ENCODE measurements around the gene SH3GL2.

The SH3GL2 gene

DNA sequence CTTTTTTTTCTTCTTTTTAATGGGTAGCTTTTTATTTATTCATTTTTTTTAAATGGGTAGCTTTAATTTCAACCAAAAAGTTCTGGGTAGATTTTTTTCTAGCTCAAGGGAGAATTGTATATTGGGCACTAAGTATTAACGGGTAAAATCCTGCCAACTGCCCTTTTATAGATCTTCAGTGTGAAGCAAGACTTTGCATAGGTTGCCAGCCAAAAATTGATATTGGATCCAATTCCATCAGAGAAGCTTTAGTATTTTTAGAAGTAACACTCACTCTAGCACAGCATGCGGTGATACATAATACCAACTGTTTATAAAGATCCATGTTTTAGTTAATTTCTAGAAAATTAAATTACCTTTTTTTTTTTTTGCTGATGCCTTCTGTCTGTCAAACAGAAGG is 49.8 kb downstream of the SH3GL2 start:
- TF ChIP-seq, protein P1, sequence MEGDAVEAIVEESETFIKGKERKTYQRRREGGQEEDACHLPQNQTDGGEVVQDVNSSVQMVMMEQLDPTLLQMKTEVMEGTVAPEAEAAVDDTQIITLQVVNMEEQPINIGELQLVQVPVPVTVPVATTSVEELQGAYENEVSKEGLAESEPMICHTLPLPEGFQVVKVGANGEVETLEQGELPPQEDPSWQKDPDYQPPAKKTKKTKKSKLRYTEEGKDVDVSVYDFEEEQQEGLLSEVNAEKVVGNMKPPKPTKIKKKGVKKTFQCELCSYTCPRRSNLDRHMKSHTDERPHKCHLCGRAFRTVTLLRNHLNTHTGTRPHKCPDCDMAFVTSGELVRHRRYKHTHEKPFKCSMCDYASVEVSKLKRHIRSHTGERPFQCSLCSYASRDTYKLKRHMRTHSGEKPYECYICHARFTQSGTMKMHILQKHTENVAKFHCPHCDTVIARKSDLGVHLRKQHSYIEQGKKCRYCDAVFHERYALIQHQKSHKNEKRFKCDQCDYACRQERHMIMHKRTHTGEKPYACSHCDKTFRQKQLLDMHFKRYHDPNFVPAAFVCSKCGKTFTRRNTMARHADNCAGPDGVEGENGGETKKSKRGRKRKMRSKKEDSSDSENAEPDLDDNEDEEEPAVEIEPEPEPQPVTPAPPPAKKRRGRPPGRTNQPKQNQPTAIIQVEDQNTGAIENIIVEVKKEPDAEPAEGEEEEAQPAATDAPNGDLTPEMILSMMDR (IDR thresholded peaks at IDR 0.05; ENCODE audit: low read depth, low read length): no peak
- H3K4me3 ChIP-seq (replicated peaks in 1 of 2; ENCODE audit: low read depth in 2 of 2, low read length in 2 of 2): no peak overlapping the region
- DNase-seq (ENCODE audit: low read depth in 2 of 2): no peak

DNA sequence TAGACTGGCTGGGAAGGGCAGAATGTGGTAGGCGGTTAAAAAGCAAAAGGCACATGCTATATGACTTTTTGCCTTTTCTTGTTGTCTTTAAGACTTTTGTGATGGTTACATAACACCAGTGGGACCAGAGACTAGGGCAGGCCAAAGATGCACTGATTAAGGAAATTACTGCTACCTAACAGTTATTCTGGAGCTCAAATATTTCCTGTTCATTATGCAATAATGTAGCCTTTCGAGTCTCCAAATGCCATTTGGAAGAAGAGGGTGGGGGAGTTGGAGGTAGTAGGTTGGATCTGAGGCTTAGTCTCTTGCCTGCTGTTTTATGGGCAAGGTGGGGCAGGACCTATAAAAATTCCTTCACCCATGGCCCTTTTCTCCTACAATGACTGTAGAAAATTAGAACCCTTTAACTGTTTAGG is 51.7 kb downstream of the SH3GL2 start:
- DNase-seq (ENCODE audit: low read depth in 2 of 2): no peak
- H3K4me3 ChIP-seq (replicated peaks in 1 of 2; ENCODE audit: low read depth in 2 of 2, low read length in 2 of 2): no peak overlapping the region
- TF ChIP-seq, protein P1 (IDR thresholded peaks at IDR 0.05; ENCODE audit: low read depth, low read length): no peak

DNA sequence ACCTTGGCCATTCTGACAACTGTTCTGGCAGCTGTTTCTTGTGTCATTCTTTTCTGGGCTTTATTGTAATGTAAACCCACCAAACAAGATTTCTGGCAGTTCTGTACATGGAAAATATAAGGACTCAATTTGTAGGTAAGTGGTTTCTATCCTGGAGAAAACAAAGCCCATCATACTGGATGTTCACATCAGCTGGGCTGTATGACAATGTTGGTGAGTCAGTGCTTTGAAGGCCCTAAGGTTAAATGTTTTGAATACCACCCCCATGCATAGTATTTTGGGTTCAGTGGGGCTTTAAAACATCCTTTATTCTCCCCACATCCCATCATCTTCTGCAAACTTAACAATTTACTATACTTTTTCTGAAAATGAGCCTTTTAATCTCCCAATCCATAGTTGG is 52.5 kb downstream of the SH3GL2 start:
- DNase-seq (ENCODE audit: low read depth in 2 of 2): no peak
- TF ChIP-seq, protein P1 (IDR thresholded peaks at IDR 0.05; ENCODE audit: low read depth, low read length): no peak
- H3K4me3 ChIP-seq (replicated peaks in 1 of 2; ENCODE audit: low read depth in 2 of 2, low read length in 2 of 2): no peak overlapping the region

DNA sequence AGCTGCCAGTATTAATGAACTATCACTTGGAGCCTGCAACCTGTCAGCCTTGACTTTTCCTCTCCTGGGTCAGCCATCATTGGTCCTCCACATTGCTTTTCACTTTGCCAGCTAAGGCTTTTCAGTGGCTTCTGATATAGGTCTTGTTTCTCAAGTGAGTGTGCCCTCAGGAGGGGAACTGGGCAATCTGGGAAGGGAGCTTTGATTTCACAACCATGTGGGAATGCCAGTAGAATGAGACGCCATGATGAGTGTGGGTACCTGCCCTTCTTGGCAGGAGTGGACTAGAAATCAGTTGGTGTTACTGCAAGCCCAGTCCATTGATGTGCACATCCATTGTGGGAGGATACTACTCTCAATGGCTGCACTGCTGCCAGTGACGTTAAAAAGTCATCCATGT is 54.1 kb downstream of the SH3GL2 start:
- no peak overlapping the region for H3K4me3 ChIP-seq (replicated peaks in 1 of 2; ENCODE audit: low read depth in 2 of 2, low read length in 2 of 2)
- TF ChIP-seq, protein P1 (IDR thresholded peaks at IDR 0.05; ENCODE audit: low read depth, low read length): no peak
- no peak for DNase-seq (ENCODE audit: low read depth in 2 of 2)

DNA sequence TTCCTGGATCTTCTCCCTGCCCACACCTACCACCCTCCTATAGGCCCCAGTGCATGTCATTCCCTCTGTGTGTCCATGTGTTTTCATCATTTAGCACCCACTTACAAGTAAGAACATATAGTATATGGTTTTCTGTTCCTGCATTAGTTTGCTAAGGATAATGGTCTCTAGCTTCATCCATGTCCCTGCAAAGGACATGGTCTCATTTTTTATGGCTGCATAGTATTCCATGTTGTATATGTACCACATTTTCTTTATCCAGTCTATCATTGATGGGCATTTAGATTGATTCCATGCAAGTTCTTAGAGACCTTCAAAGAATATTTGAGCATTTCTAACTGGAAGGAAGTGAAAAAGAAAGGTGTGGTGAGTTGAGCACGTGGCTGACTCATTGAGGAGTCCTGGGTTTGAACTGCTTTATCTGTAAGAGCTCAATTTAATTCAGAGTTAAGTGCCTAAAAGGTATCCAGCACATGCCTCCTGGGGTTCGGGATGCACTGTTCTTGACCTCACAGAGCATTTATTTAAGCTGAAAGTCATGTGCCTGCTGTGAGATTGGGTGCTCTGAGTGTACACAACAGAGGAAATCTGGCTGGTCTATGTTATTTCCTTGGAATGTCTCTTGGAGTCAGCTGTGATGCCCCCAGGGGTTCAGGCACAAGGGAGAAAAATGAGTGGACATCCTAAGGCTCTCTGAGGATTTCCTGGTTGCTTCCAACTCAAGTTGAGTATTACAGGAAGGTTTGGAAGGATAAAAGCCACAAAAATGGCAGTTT is 56.4 kb downstream of the SH3GL2 start:
- H3K4me3 ChIP-seq (replicated peaks in 1 of 2; ENCODE audit: low read depth in 2 of 2, low read length in 2 of 2): no peak overlapping the region
- DNase-seq (ENCODE audit: low read depth in 2 of 2): no peak
- TF ChIP-seq, protein P1 (IDR thresholded peaks at IDR 0.05; ENCODE audit: low read depth, low read length): no peak

DNA sequence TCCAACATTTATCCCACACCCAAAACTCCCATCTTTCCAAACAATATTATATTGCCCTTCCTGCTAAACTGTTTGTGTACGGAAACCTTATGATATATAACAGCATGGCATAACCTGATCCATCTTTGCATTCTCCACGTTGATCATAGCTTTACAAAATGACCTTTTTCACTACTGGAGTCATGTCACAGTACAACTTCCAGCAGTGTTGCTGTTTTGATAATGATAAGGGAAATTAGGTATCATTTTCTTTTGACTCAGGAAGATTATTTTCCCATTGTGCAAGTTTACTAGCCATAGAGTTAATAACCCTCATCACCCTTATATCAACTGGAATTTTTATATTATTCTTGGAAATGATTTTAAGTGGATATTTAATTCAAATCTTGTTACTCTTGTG is 57.5 kb downstream of the SH3GL2 start:
- DNase-seq (ENCODE audit: low read depth in 2 of 2): no peak
- H3K4me3 ChIP-seq (replicated peaks in 1 of 2; ENCODE audit: low read depth in 2 of 2, low read length in 2 of 2): no peak overlapping the region
- TF ChIP-seq, protein P1 (IDR thresholded peaks at IDR 0.05; ENCODE audit: low read depth, low read length): no peak

DNA sequence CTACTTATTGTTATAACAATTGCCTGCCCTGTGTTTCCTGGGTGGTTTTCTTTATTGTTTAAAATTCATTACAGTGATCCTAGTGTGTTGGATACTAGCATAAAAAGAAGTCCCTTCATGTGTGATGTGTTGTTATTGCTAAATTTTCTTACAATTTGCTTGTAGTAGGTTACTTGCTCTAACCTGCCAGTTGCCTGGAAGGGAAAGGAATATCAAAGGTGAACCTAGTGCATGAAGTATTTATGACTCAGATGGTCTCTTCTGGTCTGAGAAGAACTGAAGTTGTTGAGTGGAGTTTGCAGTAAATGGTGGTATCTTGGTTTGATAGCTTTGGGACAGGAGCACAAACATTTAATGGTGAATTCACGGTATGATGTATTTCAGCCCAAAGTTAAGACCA is 58.0 kb downstream of the SH3GL2 start:
- no peak overlapping the region for H3K4me3 ChIP-seq (replicated peaks in 1 of 2; ENCODE audit: low read depth in 2 of 2, low read length in 2 of 2)
- no peak for DNase-seq (ENCODE audit: low read depth in 2 of 2)
- TF ChIP-seq, protein P1 (IDR thresholded peaks at IDR 0.05; ENCODE audit: low read depth, low read length): no peak

All from cardiac fibroblast (primary cell).